ENCODE data around the gene RAB10. TPM values are rescaled to one million over a fixed set of nuclear protein-coding genes. Genes with fewer than 3 reads are reported as not detected.

RAB10 gene
- total and polyA plus RNA-seq, 9 of the 15 experiments (the other 6 are each of a cell fraction or from before 2014, with no cell fraction given), result 25.1 to 214 (median 157) TPM

DNA sequence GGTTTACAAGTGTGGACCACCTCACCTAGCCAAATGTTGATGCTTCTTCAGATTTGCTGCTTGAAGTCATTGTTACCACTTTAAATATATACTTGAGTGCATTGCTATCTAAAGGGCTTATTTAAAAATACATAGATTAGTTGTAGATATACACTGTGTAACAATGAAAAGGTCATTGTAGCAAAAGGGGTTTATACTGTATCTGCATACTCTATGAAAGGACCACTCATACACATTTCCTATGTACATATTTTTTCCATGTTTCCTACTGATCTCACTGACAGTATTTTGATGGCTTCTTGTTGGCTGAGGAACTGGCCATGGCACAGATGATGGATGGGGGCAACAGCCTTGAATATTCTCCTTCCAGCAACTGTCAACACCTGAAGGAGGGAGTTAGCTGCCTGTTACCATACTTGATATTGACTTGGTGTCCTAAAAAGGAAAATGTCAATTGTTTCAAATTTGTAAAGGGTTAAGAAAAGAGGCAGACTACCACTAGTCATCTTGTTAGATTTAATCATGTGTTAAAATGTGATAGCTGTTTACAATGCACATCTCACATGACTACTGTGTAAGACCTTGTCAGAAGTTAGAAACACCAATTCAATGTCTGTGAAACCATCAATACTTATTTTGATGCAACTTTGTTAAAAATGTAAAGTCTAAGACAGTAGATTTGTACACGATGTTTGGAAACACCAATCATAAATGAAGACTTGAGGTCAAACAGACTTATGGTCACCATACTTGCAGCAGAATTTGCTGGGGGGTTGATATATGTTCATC lies 33.5 kb downstream of the RAB10 start (continued):
- no peak for TF ChIP-seq ZNF76 (CRISPR knock-in tag; IDR thresholded peaks at IDR 0.05; ENCODE audit: borderline replicate concordance)
- TF ChIP-seq, protein P1, sequence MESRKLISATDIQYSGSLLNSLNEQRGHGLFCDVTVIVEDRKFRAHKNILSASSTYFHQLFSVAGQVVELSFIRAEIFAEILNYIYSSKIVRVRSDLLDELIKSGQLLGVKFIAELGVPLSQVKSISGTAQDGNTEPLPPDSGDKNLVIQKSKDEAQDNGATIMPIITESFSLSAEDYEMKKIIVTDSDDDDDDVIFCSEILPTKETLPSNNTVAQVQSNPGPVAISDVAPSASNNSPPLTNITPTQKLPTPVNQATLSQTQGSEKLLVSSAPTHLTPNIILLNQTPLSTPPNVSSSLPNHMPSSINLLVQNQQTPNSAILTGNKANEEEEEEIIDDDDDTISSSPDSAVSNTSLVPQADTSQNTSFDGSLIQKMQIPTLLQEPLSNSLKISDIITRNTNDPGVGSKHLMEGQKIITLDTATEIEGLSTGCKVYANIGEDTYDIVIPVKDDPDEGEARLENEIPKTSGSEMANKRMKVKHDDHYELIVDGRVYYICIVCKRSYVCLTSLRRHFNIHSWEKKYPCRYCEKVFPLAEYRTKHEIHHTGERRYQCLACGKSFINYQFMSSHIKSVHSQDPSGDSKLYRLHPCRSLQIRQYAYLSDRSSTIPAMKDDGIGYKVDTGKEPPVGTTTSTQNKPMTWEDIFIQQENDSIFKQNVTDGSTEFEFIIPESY (CRISPR knock-in tag; IDR thresholded peaks at IDR 0.05), result no peak
- no peak for TF ChIP-seq TCF3 (CRISPR knock-in tag; IDR thresholded peaks at IDR 0.05)
- TF ChIP-seq, protein P2, sequence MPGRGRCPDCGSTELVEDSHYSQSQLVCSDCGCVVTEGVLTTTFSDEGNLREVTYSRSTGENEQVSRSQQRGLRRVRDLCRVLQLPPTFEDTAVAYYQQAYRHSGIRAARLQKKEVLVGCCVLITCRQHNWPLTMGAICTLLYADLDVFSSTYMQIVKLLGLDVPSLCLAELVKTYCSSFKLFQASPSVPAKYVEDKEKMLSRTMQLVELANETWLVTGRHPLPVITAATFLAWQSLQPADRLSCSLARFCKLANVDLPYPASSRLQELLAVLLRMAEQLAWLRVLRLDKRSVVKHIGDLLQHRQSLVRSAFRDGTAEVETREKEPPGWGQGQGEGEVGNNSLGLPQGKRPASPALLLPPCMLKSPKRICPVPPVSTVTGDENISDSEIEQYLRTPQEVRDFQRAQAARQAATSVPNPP (IDR thresholded peaks at IDR 0.05; ENCODE audit: borderline replicate concordance, insufficient read depth, insufficient read length), result no peak
- TF ChIP-seq SAFB2 (IDR thresholded peaks at IDR 0.05; ENCODE audit: borderline replicate concordance, low read depth, low read length, severe bottlenecking), result no peak
- no peak for TF ChIP-seq ZNF384 (IDR thresholded peaks at IDR 0.05; ENCODE audit: low read depth, low read length)
- TF ChIP-seq BRD9 (IDR thresholded peaks at IDR 0.05; ENCODE audit: low read depth, partially characterized antibody), result peak; percentile 60
- no peak for TF ChIP-seq XRCC3 (IDR thresholded peaks at IDR 0.05)
- TF ChIP-seq MTA1 (IDR thresholded peaks at IDR 0.05; ENCODE audit: borderline replicate concordance), result 0 out of 2 replicates have a peak, but pooled peaks have one; percentile 25
